Posterior vena cava (tissue), 2 donors: ENCODE measurements around the gene AQP12A. TPM values are rescaled to one million over a fixed set of nuclear protein-coding genes. Genes with fewer than 3 reads are reported as not detected.

Experiments used
- DNase-seq: peaks from one replicate; pipeline ENCODE4 v3.0.0-alpha.2; 2020; ENCODE audit warnings: low spot score
- intact Hi-C, 2 donors: fragments of 100-400 bp; cut with DNase I; formaldehyde crosslinking; loops; one replicate each; pipeline versions ENCODE4 v1.14.1 to v1.14.2; 2022 to 2023
- total RNA-seq, 2 donors: library from RNA; stranded (reverse); fragmentation: NEBNext Ultra II Directional; extraction: Animal tissue kit (Norgen Biotek cat#: 25700); gene quantifications; one replicate each; pipeline ENCODE4 v1.2.1, GENCODE V29; 2021
- donor health status: DM: yes; HTN: yes; CAD: no.
- donor health status: DM: yes; HTN: yes; CAD: no.

Gene AQP12A
- total RNA-seq, 2 donors from 2014 or later: not detected

DNA sequence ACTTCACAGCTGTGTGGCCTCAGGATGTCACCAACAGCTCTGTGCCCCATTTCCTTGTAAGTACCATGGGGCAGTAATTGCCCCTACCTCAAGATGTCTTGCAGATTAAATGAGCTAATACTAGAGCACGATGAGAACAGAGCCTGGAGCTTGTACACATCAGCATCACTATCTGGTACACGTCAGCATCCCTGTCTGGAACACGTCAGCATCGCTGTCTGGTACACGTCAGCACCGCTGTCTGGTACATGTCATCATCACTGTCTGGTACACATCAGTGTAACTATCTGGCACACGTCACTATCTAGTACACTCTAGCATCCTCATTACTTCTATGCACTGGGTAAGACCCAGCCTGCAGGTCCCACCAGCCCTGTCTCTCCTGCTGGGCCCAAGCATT lies 37.2 kb downstream of the AQP12A start:
- intact Hi-C loops: loop anchor here in 1 of 2 donors (10.0 kb wide), 1 partner anchor 1254 kb away; no protein-coding TSS in a partner anchor
- DNase-seq: no peak

DNA sequence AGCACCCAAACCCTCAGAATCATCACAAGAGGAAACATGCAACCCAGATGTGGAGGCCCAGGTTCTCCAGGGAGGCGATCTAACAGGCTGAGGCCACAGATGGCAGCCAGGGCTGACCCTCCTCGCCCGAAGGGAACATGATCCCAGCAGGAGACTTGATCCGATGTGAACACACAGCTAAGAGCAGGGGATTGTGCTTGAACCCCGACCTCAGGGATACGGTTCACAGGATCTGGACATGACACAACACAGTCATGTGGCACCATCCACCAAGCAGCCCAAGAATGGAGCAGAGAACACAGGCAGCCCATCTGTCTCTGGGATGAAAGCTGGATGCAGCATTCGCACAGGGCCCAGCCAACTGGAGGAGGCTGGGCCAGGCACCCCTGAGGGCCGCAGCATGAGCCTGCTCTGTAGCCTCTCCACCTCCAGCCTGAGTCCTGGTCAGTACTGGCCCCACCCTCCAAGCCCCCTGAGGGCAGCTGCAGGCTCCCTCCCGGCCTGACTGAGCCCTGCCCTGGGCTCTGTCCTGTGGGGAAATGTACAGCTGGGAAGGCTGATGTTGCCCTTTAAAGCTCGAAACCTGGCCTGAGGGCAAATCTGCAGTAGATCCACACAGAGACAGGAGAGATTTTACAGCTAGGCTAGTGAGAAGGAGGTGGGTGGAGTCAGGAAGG lies 39.0 kb downstream of the AQP12A start:
- intact Hi-C loops: no loop called here
- no peak for DNase-seq

DNA sequence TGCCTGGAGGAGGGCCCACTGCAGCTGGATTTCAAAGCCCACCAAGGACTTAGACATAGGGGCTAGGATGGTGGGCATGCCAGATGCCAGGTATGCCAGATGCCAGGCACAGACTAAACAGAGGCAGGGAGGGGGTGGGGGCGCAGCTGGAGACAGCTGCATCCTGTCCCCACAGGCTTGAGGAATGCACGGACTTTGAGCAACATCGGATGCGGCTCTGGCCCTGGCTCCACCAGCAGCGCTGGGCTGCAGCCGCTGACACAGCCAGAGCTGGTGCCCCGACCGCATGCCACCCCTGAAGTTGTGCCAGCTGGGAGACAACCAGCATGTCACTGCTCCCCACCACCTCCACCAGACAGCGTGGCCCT lies 39.5 kb downstream of the AQP12A start:
- intact Hi-C loops: no loop called here
- DNase-seq: no peak

DNA sequence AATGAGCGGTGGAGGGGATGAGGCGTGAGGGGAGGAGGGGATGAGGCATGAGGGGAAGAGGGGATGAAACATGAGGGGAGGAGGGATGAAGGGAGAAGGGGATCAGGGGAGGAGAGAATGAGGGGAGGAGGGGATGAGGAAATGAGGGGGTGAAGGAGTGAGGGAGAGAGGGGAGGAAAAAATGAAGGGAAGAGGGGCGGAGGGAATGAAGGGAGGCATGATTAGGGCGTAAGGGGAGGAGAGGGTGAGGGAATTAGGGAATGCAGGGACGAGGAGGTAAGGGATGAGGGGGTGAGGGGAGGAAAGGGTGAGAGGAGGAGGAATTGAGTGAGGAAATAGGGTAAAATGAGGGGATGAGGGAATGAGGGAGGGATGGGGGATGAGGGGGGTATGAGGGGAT lies 40.5 kb downstream of the AQP12A start:
- intact Hi-C loops: no loop called here
- DNase-seq: no peak

DNA sequence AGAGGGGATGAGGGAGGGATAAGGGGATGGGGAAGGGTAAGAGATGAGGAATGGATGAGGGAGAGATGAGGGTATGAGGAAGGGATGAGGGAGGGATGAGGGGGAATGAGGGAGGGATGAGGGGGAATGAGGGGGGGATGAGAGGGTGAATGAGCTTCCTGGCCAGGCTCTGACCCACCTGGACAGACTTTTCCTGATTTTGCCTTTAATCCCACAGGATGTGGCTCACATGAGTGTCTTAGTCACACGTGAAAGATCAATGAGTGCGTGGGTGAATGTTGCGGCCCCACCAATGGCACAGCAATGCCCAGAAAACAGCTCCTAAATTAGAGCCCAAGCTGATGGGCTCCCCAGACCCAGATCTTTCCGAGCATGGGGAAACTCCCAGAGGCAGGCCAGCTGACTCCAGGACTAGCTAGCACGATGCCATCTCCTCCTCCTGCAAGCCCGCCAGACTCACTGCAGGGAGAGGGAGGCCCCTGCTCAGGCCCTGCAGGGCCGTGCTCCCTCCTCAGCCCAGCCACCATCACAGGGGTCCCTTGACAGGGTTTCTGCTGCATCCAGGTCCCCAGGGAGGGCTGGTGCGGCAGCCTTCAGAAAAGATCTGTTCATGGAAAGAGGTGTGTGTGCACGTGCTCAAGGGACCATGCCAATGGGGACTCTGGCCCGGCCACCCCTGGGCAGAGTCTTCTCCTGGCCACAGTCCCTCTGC lies 41.4 kb downstream of the AQP12A start:
- DNase-seq: no peak
- intact Hi-C loops: no loop called here

DNA sequence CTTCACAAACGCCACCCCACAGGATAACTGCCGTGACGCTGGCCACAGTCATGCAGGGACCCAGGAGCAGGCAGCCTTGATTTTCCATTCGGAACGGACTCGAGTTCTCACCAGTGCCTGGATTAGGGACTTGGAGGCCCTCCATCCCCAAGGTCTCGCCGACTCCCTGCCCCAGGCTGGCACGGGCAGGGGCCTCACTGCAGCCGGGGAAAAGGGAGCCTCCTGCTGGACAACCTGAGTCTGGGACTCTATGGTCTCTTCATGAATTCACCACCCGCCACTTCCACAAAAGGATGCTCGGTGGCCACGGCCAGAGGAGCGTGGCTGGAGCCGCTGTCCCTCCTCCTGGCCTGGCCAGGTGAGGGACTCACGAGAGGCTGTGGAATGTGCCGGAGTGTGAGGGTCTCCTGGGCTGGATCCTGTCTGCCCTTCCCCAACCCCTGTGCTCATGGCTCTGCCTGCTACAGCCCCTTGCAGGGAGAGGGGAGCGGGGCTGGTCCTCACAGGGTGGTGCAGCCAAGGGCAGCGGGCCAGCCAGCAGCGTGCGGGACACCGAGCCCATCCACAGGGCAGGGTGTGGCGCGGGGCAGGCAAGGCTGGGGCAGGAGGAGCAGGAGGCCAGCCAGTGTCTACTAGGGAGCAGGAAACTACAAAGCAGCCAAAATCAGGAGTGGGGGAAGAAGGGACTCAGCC lies 42.3 kb downstream of the AQP12A start:
- intact Hi-C loops: no loop called here
- DNase-seq: no peak

DNA sequence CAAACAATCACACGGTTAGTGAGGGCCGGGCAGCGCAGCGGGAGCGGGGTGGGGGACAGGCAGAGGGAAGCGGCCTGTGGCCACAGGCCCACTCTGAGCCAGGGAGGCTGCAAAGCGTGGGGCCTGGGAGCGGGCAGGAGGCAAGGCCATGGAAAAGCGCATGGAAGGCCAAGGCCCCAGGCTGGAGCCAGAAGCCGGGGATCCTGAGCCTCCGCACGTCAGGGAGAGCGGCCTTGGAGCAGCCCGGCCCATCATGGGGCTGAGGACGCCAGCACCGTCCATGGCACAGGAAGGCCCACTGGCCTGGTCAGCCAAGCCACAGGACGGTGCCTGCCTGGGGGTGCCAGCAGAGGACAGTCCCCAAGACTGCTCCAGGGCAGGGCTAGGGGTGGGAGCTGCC lies 43.1 kb downstream of the AQP12A start:
- no peak for DNase-seq
- intact Hi-C loops: no loop called here

DNA sequence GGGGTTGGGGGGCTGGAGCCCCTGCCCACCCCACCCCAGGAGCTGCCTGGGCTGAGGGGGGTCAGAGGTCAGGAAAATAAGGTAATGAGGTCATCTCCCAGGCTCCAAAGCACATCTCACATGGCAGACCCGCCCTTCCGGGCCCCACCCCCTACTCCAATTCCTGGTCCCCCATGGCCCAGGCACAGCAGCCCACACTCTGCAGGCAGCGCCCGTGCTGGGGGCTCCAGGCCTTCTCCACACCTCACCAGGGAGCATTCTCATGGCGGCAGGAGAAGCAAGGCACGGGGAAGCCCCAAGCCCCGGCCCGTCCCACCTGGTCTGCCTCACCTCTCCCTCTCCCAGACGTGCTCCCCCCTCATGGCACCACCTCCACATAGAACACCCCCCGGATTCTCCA lies 43.8 kb downstream of the AQP12A start:
- intact Hi-C loops: no loop called here
- no peak for DNase-seq

DNA sequence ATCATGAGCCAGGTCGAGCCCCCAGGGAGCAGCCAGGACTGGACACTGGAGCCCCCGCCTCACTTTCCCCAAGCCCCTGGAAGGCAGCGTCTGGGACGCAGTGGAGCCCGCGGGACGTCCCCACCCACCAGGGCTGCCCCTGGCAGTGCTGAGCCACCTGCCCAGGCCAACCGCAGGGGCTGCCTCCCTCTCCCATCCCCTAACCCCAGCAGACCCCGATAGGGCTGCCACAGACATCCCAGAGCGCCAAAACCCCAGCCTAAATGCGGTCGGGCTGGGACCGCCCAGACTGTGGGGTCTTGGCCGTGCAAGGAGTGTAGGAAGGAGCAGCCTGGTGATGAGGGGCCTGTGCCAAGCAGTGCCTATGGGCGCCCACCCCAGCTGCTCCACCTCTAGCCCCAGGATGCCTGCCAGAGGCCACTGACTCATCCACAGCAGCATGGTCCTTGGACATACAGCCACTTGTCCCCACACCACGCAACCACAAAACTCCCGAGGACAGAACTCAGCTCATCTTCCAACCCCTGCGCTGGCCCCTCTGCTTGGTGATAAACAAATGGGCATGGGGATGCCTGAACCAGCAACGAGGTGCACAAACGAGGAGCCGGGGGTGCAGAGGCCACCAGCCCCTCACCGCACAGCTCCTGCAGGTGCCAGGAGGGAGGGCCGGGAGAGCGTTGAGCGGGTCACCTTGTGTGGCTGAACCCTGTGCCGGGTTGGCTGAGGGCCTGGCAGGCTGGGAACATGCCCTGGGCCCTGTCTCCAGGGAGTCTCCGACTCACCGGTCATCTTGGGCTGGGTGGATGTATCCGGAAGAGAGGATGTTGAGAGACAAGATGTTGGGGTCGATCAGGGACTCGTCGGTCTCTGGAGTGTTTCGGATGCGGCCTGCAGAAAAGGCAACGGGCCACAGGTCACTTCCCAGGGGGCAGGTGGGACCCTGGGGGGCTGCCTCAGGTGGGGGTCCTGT lies 44.9 kb downstream of the AQP12A start:
- no peak for DNase-seq
- intact Hi-C loops: no loop called here

DNA sequence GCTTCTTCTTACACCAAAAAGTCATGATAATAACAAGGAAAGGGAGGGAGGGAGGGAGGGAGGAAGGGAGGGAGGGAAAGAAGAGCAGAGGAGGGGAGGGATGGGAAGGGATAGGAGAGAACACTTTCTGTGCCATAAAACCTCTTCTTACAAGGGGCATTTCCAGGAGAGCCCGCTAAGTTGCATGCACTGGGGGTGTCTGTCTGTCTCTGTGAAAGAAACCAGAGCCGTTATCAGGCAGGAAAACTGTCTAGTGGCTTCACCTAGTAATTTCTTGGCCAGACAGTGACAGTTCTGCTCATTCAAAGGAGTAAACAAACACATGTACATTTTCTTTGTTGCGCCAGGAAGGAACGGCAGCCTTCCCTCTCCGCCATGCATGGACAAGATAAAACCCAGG lies 45.8 kb downstream of the AQP12A start:
- intact Hi-C loops: no loop called here
- no peak for DNase-seq

DNA sequence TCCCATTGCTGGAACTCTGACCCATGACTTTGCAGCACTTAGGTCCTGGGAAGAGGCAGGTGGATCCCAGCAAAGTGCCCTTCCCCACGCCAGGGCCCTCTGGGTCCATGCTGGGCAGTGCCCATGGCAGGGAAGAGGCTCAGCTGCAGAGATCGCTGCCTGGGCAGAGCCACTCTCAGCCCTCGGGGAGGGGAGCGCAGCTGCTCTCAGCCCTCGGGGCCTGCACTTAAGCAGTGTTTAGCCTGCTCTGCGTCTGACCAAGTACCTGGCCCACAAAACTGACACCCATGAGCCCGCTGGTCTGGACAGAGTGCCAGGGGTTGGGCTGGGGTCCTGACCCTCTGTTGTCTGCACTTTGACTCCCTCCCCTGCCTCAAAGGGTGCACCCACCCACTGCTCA lies 46.3 kb downstream of the AQP12A start:
- intact Hi-C loops: no loop called here
- no peak for DNase-seq

DNA sequence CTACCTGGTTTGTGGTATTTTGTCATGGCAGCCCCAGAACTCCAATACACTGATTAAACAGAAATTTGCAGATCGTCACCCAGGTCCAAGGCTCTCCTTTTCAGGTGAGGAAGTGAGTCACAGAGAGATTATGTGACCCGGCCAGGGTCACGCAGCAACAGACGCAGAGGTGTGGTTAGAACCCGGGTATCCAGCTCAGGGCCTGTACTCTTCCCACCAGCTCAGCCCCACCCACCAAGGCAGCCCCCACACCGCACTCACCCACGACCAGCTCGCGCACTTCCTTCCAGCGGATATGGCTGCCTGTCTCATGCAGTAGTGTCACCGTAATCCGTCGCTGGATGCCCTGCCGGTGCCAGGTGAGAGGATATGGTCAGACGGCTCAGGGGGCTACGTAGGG lies 48.1 kb downstream of the AQP12A start:
- DNase-seq: no peak
- intact Hi-C loops: no loop called here

DNA sequence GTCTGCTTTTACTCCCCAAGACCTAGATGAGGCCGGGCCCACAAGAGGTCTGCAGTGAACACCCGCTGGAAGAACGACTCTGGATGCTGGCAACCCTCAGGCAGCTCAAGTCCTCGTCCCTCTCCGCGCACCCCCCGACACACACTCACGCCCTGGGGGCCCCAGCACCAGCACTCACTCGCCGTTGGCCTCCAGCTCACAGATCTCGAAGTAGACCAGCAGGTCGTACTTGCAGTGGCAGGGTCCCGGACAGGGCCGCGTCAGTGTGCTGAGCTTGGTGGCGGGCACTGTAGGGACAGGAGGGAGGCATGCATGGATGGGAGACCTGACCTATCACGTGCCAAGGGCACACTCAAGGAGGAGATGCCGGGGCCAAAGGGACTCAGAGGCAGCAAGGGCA lies 49.4 kb downstream of the AQP12A start:
- no peak for DNase-seq

DNA sequence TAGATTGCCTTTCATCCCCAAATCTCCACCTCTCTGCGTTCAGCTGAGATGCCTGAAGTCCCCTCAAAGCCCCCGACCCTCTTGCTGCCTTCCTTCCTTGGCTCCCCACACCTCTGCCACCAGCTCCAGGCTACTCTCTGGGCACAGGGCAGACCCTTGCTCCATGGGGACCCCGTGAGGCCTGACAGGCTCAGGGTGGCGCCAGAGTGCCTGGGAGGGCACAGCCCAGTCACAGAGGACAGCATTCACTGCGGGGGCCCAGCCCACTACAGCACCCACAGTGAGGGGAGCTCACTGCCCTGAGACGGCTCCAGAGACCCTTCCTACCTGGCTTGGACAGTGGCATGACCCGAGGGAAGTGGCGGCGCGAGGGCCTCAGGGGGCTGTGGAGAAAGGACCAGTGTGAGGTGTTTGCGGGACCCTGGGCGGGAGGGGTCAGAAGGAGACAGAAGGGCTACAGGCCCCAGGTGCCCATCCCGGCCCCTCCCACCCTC lies 51.0 kb downstream of the AQP12A start:
- DNase-seq: no peak
- intact Hi-C loops: no loop called here

More for the DNA sequence above, 49.4 kb downstream of the AQP12A start:
- intact Hi-C loops: no loop called here

DNA sequence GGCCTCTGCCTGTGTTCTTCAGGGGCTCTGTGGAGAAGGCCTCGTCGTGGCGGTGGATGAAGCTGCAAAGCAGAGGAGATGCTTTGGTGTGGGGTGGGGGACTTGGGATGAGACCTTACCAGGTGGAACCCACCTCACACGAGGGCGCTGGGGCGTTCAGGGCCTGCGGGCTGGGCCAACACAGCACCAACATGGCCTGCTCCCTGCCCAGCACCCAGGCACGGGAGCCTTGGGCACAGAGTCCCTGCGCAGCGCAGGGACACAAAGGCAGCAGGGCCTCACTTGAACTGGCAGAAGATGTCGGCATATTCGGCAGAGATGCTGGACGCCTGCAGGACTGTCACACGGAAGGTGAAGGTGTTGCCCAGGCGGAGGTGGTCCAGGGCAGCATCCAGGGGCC lies 53.8 kb downstream of the AQP12A start:
- no peak for DNase-seq
- intact Hi-C loops: loop anchor here in 1 of 2 donors (5.0 kb wide), 1 partner anchor 528 kb away; no protein-coding TSS in a partner anchor

DNA sequence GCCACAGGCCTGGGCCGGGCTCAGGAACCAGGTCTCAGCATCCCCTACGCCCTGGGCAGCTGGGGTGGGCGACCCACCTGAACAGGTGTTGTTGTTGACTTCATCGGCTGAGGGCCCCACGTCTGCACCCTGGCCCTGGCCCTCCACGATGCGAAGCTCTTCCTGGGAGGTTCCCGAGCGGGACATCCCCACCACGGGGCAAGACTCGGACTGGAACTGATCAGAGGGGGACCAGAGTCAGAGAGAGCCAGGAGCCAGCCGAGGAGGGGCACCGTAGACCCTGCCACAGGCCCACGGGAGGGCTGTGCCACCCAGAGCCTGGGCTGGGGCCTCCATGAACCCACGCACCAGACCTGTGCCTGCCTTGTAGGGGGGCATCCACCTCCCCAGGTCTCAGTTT lies 54.3 kb downstream of the AQP12A start:
- intact Hi-C loops: loop anchor here in 1 of 2 donors (5.0 kb wide), 1 partner anchor 529 kb away; no protein-coding TSS in a partner anchor
- DNase-seq: no peak

DNA sequence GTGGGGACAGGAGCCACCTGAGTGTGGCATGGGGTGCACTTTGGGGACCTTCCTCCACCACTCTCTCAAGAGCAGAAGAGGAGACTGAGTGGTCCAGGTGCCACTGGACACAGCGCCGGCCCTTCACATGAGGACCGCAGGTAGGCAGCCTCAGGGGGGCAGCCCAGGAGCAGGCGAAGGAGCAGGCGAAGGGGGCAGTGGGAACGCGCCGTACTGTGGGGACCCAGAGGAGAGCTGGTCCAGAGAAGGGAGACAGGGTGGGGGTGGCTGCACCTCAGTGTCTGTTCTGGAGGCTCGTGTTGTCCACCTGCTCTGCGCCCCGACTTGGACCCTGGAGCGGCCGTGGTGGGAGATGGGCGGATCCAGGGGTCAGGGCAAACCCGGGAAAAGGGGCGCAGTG lies 55.0 kb downstream of the AQP12A start:
- intact Hi-C loops: loop anchor here in 1 of 2 donors (5.0 kb wide), 1 partner anchor 529 kb away; no protein-coding TSS in a partner anchor
- no peak for DNase-seq

DNA sequence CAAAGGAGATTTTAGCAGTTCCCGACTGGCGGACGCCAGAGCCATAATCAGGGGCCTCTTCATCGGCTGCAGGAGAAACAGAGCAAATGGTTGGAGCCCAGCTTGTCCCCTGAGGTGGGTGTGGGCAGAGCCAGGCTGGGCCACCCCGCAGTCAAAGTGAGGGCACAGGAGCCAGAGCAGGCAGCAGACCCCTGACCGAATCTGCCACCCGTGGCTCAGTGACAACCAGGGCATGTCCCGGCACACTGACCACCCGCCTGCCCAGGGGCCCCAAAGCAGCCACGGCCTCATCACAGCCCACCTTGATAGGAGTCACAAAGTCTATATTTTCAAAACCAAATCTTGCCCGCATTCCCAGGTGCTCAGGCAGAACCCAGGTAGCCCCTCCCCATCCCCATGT lies 55.6 kb downstream of the AQP12A start:
- intact Hi-C loops: loop anchor here in 1 of 2 donors (5.0 kb wide), 1 partner anchor 530 kb away; no protein-coding TSS in a partner anchor
- DNase-seq: no peak
